ENCODE measurements around the gene CAMK2N2. TPM values are rescaled to one million over a fixed set of nuclear protein-coding genes. Genes with fewer than 3 reads are reported as not detected.

The CAMK2N2 gene
- polyA plus RNA-seq, 2 donors = 0.06 to 0.12 TPM

- Histone ChIP-seq H3K36me3 (ENCODE audit: control insufficient read depth in 2 of 2, insufficient read depth in 2 of 2, low read length in 1 of 2) (no peaks in the 10 kb centered on the region), H3K9me3 (ENCODE audit: control insufficient read depth in 2 of 2, insufficient read depth in 1 of 2, low read depth in 1 of 2, low read length in 1 of 2) (no peaks in the 10 kb centered on the region), H3K4me3 (ENCODE audit: low read depth in 1 of 2, low read length in 2 of 2) (peak within 1 kb of the TSS; percentile 24 to 32), H3K27ac (ENCODE audit: low read depth in 2 of 2, low read length in 1 of 2) (no peak within 1 kb of the TSS), H3K27me3 (ENCODE audit: control insufficient read depth in 1 of 2, insufficient read depth in 2 of 2, low read length in 2 of 2) (peaks cover 0 to 18% of the 10 kb centered on the region in 2 donors), H3K4me1 (ENCODE audit: control insufficient read depth in 2 of 2, insufficient read depth in 2 of 2, low read length in 1 of 2) (peaks cover 0 to 16% of the 10 kb centered on the region in 2 donors)
- WGBS, 2 donors = 1% methylated on average over 43 to 66 of the region's 66 CpGs
These were observed 31.8 kb downstream of the CAMK2N2 start, which contains the start of gene VWA5B2 for GRCh38 chr3:184229394-184230080. Gene VWA5B2, plus strand, starts transcription at chr3:184229585. Its CDS starts 944 bp downstream, at chr3:184230529.

DNA sequence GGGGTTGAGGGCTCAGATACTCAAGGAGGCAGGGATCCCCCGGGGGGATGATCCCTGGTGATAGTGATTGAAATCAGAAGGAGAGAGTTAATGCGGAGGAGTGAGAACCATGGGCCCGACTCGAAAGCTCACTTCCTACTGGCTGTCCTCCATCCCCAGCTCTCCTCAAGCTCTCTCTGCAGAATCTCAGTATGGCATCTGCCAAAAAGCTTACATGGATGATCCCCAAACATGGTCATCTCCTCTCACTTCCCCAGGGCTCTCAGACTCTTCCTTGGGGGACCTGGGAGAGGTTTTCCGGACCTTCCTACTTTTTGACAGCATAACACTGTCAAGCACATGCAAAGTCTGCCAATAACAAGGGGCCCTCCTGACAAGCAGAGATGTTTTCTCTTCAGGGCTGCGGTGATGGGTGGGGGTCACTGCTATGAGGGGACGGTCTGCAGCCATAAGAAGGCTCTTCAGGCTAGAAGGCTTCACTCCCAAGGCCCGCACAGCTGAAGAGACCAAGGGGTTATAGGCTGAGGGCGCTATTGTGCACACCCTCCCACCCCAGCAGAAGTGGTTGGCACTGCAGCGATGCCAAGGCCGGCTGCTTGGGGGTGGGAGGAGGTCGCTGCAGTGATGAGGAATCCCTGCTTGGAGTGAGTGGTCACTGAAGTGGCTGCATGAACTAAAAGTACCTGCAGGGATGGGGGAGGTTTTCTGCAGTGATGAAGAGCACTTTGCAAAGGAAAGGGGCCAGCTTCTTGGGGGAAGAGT lies 32.8 kb downstream of the CAMK2N2 start:
- Histone ChIP-seq H3K4me1 (ENCODE audit: control insufficient read depth in 2 of 2, insufficient read depth in 2 of 2, low read length in 1 of 2) (peaks cover 0 to 11% of the 10 kb centered on the region in 2 donors), H3K27ac (ENCODE audit: low read depth in 2 of 2, low read length in 1 of 2) (no peak overlapping the region), H3K36me3 (ENCODE audit: control insufficient read depth in 2 of 2, insufficient read depth in 2 of 2, low read length in 1 of 2) (no peaks in the 10 kb centered on the region), H3K27me3 (ENCODE audit: control insufficient read depth in 1 of 2, insufficient read depth in 2 of 2, low read length in 2 of 2) (peaks cover 0 to 18% of the 10 kb centered on the region in 2 donors), H3K9me3 (ENCODE audit: control insufficient read depth in 2 of 2, insufficient read depth in 1 of 2, low read depth in 1 of 2, low read length in 1 of 2) (no peaks in the 10 kb centered on the region), H3K4me3 (ENCODE audit: low read depth in 1 of 2, low read length in 2 of 2) (no peak overlapping the region)
- 44 to 50% methylated on average over 11 to 12 of the region's 12 CpGs for WGBS, 2 donors

- Histone ChIP-seq H3K27me3 (ENCODE audit: control insufficient read depth in 1 of 2, insufficient read depth in 2 of 2, low read length in 2 of 2) (peaks cover 0 to 18% of the 10 kb centered on the region in 2 donors), H3K4me3 (ENCODE audit: low read depth in 1 of 2, low read length in 2 of 2) (no peak overlapping the region), H3K9me3 (ENCODE audit: control insufficient read depth in 2 of 2, insufficient read depth in 1 of 2, low read depth in 1 of 2, low read length in 1 of 2) (no peaks in the 10 kb centered on the region), H3K36me3 (ENCODE audit: control insufficient read depth in 2 of 2, insufficient read depth in 2 of 2, low read length in 1 of 2) (no peaks in the 10 kb centered on the region), H3K27ac (ENCODE audit: low read depth in 2 of 2, low read length in 1 of 2) (no peak overlapping the region), H3K4me1 (ENCODE audit: control insufficient read depth in 2 of 2, insufficient read depth in 2 of 2, low read length in 1 of 2) (peaks cover 0 to 11% of the 10 kb centered on the region in 2 donors)
- 50 to 53% methylated on average over 2 of the region's 2 CpGs for WGBS, 2 donors
These were observed 33.8 kb downstream of the CAMK2N2 start for GRCh38 chr3:184227481-184227935.

DNA sequence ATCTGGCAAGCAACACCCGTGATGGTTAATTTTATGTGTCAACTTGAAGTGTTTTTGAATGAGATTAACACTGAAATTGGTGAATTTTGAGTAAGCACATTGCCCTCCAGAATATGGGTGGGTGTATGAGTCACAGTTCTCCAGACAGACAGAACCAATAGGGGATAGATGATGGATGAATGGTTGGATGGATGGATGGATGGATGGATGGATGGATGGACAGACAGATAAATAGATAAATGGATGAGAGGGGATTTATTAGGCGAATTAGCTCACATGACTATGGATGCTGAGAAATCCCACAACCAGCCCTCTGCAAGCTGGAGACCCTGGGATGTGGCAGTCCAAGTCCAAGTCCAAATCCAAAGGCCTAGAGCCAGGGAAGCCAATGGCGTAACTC lies 37.4 kb downstream of the CAMK2N2 start:
- H3K36me3 ChIP-seq (ENCODE audit: control insufficient read depth in 2 of 2, insufficient read depth in 2 of 2, low read length in 1 of 2) = no peaks in the 10 kb centered on the region
- no peaks in the 10 kb centered on the region for H3K4me1 ChIP-seq (ENCODE audit: control insufficient read depth in 2 of 2, insufficient read depth in 2 of 2, low read length in 1 of 2)
- no peak overlapping the region for H3K27ac ChIP-seq (ENCODE audit: low read depth in 2 of 2, low read length in 1 of 2)
- WGBS, 2 donors = 75 to 83% methylated on average over 3 of the region's 3 CpGs
- no peak overlapping the region for H3K4me3 ChIP-seq (ENCODE audit: low read depth in 1 of 2, low read length in 2 of 2)
- no peaks in the 10 kb centered on the region for H3K9me3 ChIP-seq (ENCODE audit: control insufficient read depth in 2 of 2, insufficient read depth in 1 of 2, low read depth in 1 of 2, low read length in 1 of 2)
- no peaks in the 10 kb centered on the region for H3K27me3 ChIP-seq (ENCODE audit: control insufficient read depth in 1 of 2, insufficient read depth in 2 of 2, low read length in 2 of 2)

DNA sequence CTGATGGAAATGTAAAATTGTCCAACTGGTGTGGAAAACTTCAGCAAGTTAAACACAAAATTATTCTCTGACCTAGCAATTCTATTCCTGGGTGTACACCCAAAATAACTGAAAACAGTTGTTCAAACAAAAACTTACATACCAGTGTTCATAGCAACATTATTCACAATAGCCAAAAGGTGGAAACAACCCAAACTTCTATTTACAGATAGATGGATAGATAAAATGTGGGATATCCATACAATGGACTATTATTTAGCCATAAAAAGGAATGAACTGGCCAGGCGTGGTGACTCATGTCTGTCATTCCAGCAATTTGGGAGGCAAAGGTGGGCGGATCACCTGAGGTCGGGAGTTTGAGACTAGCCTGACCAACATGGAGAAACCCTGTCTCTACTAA lies 38.8 kb downstream of the CAMK2N2 start:
- WGBS, 2 donors = 67 to 77% methylated on average over 3 of the region's 3 CpGs
- H3K27ac ChIP-seq (ENCODE audit: low read depth in 2 of 2, low read length in 1 of 2) = no peak overlapping the region
- H3K27me3 ChIP-seq (ENCODE audit: control insufficient read depth in 1 of 2, insufficient read depth in 2 of 2, low read length in 2 of 2) = no peaks in the 10 kb centered on the region
- no peaks in the 10 kb centered on the region for H3K4me1 ChIP-seq (ENCODE audit: control insufficient read depth in 2 of 2, insufficient read depth in 2 of 2, low read length in 1 of 2)
- no peak overlapping the region for H3K4me3 ChIP-seq (ENCODE audit: low read depth in 1 of 2, low read length in 2 of 2)
- no peaks in the 10 kb centered on the region for H3K9me3 ChIP-seq (ENCODE audit: control insufficient read depth in 2 of 2, insufficient read depth in 1 of 2, low read depth in 1 of 2, low read length in 1 of 2)
- no peaks in the 10 kb centered on the region for H3K36me3 ChIP-seq (ENCODE audit: control insufficient read depth in 2 of 2, insufficient read depth in 2 of 2, low read length in 1 of 2)

- H3K27me3 ChIP-seq (ENCODE audit: control insufficient read depth in 1 of 2, insufficient read depth in 2 of 2, low read length in 2 of 2) = no peaks in the 10 kb centered on the region
- no peaks in the 10 kb centered on the region for H3K9me3 ChIP-seq (ENCODE audit: control insufficient read depth in 2 of 2, insufficient read depth in 1 of 2, low read depth in 1 of 2, low read length in 1 of 2)
- H3K4me1 ChIP-seq (ENCODE audit: control insufficient read depth in 2 of 2, insufficient read depth in 2 of 2, low read length in 1 of 2) = no peaks in the 10 kb centered on the region
- 49 to 53% methylated on average over 4 of the region's 4 CpGs for WGBS, 2 donors
- no peak overlapping the region for H3K27ac ChIP-seq (ENCODE audit: low read depth in 2 of 2, low read length in 1 of 2)
- H3K36me3 ChIP-seq (ENCODE audit: control insufficient read depth in 2 of 2, insufficient read depth in 2 of 2, low read length in 1 of 2) = no peaks in the 10 kb centered on the region
- H3K4me3 ChIP-seq (ENCODE audit: low read depth in 1 of 2, low read length in 2 of 2) = no peak overlapping the region
These were observed 42.5 kb downstream of the CAMK2N2 start for GRCh38 chr3:184218814-184219213.

- WGBS, 2 donors = 76 to 77% methylated on average over 5 of the region's 5 CpGs
- H3K4me3 ChIP-seq (ENCODE audit: low read depth in 1 of 2, low read length in 2 of 2) = no peak overlapping the region
- H3K4me1 ChIP-seq (ENCODE audit: control insufficient read depth in 2 of 2, insufficient read depth in 2 of 2, low read length in 1 of 2) = no peaks in the 10 kb centered on the region
- H3K27ac ChIP-seq (ENCODE audit: low read depth in 2 of 2, low read length in 1 of 2) = no peak overlapping the region
- H3K36me3 ChIP-seq (ENCODE audit: control insufficient read depth in 2 of 2, insufficient read depth in 2 of 2, low read length in 1 of 2) = no peaks in the 10 kb centered on the region
- H3K9me3 ChIP-seq (ENCODE audit: control insufficient read depth in 2 of 2, insufficient read depth in 1 of 2, low read depth in 1 of 2, low read length in 1 of 2) = no peaks in the 10 kb centered on the region
- no peaks in the 10 kb centered on the region for H3K27me3 ChIP-seq (ENCODE audit: control insufficient read depth in 1 of 2, insufficient read depth in 2 of 2, low read length in 2 of 2)
These were observed 49.6 kb downstream of the CAMK2N2 start for GRCh38 chr3:184211718-184212117.

DNA sequence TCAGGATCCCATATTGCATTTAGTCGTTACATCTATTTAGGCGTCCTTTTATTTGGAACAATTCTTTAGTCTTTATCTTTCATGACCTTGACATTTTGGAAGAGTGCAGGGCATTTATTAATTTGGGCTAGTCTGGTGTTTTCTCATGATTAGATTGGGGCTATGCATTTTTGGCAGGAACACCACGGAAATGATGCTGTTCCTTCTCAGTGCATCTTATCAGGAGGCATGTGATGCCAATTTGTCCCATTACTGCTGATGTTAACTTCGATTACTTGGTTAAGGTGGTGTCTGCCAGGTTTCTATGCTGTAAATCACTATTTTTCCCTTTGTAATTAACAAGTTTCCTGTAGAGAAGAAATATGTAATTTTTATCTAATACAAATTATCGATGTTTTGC lies 50.1 kb downstream of the CAMK2N2 start:
- Histone ChIP-seq H3K9me3 (ENCODE audit: control insufficient read depth in 2 of 2, insufficient read depth in 1 of 2, low read depth in 1 of 2, low read length in 1 of 2) (no peaks in the 10 kb centered on the region), H3K36me3 (ENCODE audit: control insufficient read depth in 2 of 2, insufficient read depth in 2 of 2, low read length in 1 of 2) (no peaks in the 10 kb centered on the region), H3K27me3 (ENCODE audit: control insufficient read depth in 1 of 2, insufficient read depth in 2 of 2, low read length in 2 of 2) (no peaks in the 10 kb centered on the region), H3K4me3 (ENCODE audit: low read depth in 1 of 2, low read length in 2 of 2) (no peak overlapping the region), H3K4me1 (ENCODE audit: control insufficient read depth in 2 of 2, insufficient read depth in 2 of 2, low read length in 1 of 2) (no peaks in the 10 kb centered on the region), H3K27ac (ENCODE audit: low read depth in 2 of 2, low read length in 1 of 2) (no peak overlapping the region)
- WGBS, 2 donors = 75 to 81% methylated on average over 5 of the region's 5 CpGs

All from esophagus (tissue), 2 donors.